ENCODE measurements around the gene RASL11A. TPM values are rescaled to one million over a fixed set of nuclear protein-coding genes. Genes with fewer than 3 reads are reported as not detected.

The RASL11A gene
- polyA plus RNA-seq, 1 donor from 2014 or later, result 3.6 TPM

Other genes with a start within 250 kb of the RASL11A start
- 18.8 TPM for gene USP12, start 99.0 kb upstream of the RASL11A start, polyA plus RNA-seq
- 7,235 TPM for gene RPL21, start 19.3 kb upstream of the RASL11A start, polyA plus RNA-seq
- gene GTF3A, start 153.8 kb downstream of the RASL11A start, polyA plus RNA-seq, result 484 TPM
- 110 TPM for gene MTIF3, start 179.7 kb downstream of the RASL11A start, polyA plus RNA-seq

Measured in IgD-negative memory B cell (primary cell).